HEK293 (cell line): ENCODE measurements around the gene CHKA.

Experiments used
- BCL11A ChIP-seq: fragments of 450-650 bp; formaldehyde crosslinking; IDR thresholded peaks from 2 replicates; pipeline ENCODE4 v1.5.1; 2016; ENCODE audit warnings: low read depth, missing biosample characterization, missing genetic modification characterization
- MEIS1 ChIP-seq: sonication (generic); formaldehyde crosslinking; IDR thresholded peaks from 2 replicates; pipeline ENCODE4 v1.8.1; 2022; ENCODE audit warnings: missing genetic modification reagents, mild to moderate bottlenecking, borderline replicate concordance
- TCF7L2 ChIP-seq: IDR thresholded peaks from 2 replicates; pipeline ENCODE4 v1.6.1; 2011; ENCODE audit warnings: low read depth, mild to moderate bottlenecking, inconsistent platforms, low read length, moderate library complexity, borderline replicate concordance
- WT1 ChIP-seq: fragments of 450-650 bp; formaldehyde crosslinking; IDR thresholded peaks from 2 replicates; pipeline ENCODE4 v1.5.1; 2016; ENCODE audit warnings: missing biosample characterization, missing genetic modification characterization
- ZNF16 ChIP-seq: fragments of 450-650 bp; formaldehyde crosslinking; IDR thresholded peaks from 2 replicates; pipeline ENCODE4 v1.5.1; 2016; ENCODE audit warnings: low read depth, missing biosample characterization, missing genetic modification characterization
- ZNF274 ChIP-seq, 2 experiments: fragments of 200-500 bp in 1 of 2; fragments of 450-650 bp in 1 of 2; sonication (Bioruptor generic) in 1 of 2; formaldehyde crosslinking in 1 of 2; IDR thresholded peaks; 2 replicates each; pipeline versions ENCODE4 v1.5.1 to v1.6.1; 2014 to 2016; ENCODE audit warnings: borderline replicate concordance in 1 of 2, inconsistent platforms in 1 of 2, low read length in 1 of 2, missing biosample characterization in 1 of 2, missing genetic modification characterization in 1 of 2
- ZNF776 ChIP-seq: fragments of 450-650 bp; formaldehyde crosslinking; IDR thresholded peaks from 2 replicates; pipeline ENCODE4 v1.5.0; 2017; ENCODE audit warnings: missing biosample characterization, missing genetic modification characterization, borderline replicate concordance
- TF ChIP-seq, protein P1 (sequence below): fragments of 450-650 bp; formaldehyde crosslinking; IDR thresholded peaks from 2 replicates; pipeline ENCODE4 v1.5.1; 2016; ENCODE audit warnings: missing biosample characterization, missing genetic modification characterization
- TF ChIP-seq, protein P2 (sequence below): fragments of 450-650 bp; formaldehyde crosslinking; IDR thresholded peaks from 2 replicates; pipeline ENCODE4 v1.5.1; 2016; ENCODE audit warnings: missing biosample characterization, missing genetic modification characterization
- TF ChIP-seq, protein P3 (sequence below): fragments of 450-650 bp; IDR thresholded peaks from 2 replicates; pipeline ENCODE4 v1.5.1; 2018; ENCODE audit warnings: missing biosample characterization, mild to moderate bottlenecking, missing genetic modification characterization
- TF ChIP-seq, protein P4 (sequence below): fragments of 450-650 bp; formaldehyde crosslinking; IDR thresholded peaks from 2 replicates; pipeline ENCODE4 v1.5.1; 2017; ENCODE audit warnings: missing biosample characterization, missing genetic modification characterization
- TF ChIP-seq, protein P5 (sequence below): fragments of 450-650 bp; formaldehyde crosslinking; IDR thresholded peaks from 2 replicates; pipeline ENCODE4 v1.5.1; 2017; ENCODE audit warnings: missing biosample characterization, missing genetic modification characterization
- TF ChIP-seq, protein P6 (sequence below): fragments of 450-650 bp; formaldehyde crosslinking; IDR thresholded peaks from 2 replicates; pipeline ENCODE4 v1.5.1; 2016; ENCODE audit warnings: missing biosample characterization, missing genetic modification characterization

DNA sequence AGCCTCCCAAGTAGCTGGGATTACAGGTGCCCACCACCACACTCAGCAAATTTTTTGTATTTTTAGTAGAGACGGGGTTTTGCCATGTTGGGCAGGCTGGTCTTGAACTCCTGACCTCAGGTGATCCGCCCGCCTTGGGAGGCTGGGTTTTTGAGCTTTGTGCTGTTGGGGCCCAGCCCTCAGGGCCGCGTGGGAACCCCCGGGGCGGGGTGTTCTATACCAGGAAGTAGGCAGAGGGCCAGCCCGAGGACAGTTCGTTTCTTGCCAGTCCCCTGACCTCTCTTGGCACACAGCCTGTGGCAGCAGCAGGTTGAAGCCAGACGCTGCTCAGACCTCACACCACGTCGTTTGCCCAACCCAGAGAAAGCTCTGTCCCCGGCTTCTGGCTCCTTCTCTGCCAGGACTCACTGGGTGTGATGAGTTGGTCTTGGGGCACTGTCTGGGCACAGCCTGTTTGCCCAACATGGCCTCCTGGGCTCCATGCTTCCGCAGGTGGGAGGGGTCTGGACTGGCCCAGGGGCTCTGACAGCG is 24.9 kb upstream of the CHKA start:
- TF ChIP-seq, protein P1, sequence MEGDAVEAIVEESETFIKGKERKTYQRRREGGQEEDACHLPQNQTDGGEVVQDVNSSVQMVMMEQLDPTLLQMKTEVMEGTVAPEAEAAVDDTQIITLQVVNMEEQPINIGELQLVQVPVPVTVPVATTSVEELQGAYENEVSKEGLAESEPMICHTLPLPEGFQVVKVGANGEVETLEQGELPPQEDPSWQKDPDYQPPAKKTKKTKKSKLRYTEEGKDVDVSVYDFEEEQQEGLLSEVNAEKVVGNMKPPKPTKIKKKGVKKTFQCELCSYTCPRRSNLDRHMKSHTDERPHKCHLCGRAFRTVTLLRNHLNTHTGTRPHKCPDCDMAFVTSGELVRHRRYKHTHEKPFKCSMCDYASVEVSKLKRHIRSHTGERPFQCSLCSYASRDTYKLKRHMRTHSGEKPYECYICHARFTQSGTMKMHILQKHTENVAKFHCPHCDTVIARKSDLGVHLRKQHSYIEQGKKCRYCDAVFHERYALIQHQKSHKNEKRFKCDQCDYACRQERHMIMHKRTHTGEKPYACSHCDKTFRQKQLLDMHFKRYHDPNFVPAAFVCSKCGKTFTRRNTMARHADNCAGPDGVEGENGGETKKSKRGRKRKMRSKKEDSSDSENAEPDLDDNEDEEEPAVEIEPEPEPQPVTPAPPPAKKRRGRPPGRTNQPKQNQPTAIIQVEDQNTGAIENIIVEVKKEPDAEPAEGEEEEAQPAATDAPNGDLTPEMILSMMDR (tag by site-specific recombination), result no peak
- TF ChIP-seq MEIS1 (no peak), ZNF16 (tag by site-specific recombination) (no peak), ZNF274 (IDR thresholded peaks at IDR 0.05; ENCODE audit: low read length) (no peak), ZNF274 (tag by site-specific recombination; IDR thresholded peaks at IDR 0.05; ENCODE audit: borderline replicate concordance) (no peak), TCF7L2 (no peak), ZNF776 (no peak), WT1 (tag by site-specific recombination) (no peak), BCL11A (tag by site-specific recombination) (no peak)
- TF ChIP-seq, protein P2, sequence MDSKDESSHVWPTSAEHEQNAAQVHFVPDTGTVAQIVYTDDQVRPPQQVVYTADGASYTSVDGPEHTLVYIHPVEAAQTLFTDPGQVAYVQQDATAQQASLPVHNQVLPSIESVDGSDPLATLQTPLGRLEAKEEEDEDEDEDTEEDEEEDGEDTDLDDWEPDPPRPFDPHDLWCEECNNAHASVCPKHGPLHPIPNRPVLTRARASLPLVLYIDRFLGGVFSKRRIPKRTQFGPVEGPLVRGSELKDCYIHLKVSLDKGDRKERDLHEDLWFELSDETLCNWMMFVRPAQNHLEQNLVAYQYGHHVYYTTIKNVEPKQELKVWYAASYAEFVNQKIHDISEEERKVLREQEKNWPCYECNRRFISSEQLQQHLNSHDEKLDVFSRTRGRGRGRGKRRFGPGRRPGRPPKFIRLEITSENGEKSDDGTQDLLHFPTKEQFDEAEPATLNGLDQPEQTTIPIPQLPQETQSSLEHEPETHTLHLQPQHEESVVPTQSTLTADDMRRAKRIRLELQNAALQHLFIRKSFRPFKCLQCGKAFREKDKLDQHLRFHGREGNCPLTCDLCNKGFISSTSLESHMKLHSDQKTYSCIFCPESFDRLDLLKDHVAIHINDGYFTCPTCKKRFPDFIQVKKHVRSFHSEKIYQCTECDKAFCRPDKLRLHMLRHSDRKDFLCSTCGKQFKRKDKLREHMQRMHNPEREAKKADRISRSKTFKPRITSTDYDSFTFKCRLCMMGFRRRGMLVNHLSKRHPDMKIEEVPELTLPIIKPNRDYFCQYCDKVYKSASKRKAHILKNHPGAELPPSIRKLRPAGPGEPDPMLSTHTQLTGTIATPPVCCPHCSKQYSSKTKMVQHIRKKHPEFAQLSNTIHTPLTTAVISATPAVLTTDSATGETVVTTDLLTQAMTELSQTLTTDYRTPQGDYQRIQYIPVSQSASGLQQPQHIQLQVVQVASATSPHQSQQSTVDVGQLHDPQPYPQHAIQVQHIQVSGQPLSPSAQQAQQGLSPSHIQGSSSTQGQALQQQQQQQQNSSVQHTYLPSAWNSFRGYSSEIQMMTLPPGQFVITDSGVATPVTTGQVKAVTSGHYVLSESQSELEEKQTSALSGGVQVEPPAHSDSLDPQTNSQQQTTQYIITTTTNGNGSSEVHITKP (tag by site-specific recombination), result no peak
- TF ChIP-seq, protein P3, sequence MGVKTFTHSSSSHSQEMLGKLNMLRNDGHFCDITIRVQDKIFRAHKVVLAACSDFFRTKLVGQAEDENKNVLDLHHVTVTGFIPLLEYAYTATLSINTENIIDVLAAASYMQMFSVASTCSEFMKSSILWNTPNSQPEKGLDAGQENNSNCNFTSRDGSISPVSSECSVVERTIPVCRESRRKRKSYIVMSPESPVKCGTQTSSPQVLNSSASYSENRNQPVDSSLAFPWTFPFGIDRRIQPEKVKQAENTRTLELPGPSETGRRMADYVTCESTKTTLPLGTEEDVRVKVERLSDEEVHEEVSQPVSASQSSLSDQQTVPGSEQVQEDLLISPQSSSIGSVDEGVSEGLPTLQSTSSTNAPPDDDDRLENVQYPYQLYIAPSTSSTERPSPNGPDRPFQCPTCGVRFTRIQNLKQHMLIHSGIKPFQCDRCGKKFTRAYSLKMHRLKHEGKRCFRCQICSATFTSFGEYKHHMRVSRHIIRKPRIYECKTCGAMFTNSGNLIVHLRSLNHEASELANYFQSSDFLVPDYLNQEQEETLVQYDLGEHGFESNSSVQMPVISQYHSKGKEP (tag by site-specific recombination), result no peak
- TF ChIP-seq, protein P4, sequence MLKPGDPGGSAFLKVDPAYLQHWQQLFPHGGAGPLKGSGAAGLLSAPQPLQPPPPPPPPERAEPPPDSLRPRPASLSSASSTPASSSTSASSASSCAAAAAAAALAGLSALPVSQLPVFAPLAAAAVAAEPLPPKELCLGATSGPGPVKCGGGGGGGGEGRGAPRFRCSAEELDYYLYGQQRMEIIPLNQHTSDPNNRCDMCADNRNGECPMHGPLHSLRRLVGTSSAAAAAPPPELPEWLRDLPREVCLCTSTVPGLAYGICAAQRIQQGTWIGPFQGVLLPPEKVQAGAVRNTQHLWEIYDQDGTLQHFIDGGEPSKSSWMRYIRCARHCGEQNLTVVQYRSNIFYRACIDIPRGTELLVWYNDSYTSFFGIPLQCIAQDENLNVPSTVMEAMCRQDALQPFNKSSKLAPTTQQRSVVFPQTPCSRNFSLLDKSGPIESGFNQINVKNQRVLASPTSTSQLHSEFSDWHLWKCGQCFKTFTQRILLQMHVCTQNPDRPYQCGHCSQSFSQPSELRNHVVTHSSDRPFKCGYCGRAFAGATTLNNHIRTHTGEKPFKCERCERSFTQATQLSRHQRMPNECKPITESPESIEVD (tag by site-specific recombination), result no peak
- TF ChIP-seq, protein P5, sequence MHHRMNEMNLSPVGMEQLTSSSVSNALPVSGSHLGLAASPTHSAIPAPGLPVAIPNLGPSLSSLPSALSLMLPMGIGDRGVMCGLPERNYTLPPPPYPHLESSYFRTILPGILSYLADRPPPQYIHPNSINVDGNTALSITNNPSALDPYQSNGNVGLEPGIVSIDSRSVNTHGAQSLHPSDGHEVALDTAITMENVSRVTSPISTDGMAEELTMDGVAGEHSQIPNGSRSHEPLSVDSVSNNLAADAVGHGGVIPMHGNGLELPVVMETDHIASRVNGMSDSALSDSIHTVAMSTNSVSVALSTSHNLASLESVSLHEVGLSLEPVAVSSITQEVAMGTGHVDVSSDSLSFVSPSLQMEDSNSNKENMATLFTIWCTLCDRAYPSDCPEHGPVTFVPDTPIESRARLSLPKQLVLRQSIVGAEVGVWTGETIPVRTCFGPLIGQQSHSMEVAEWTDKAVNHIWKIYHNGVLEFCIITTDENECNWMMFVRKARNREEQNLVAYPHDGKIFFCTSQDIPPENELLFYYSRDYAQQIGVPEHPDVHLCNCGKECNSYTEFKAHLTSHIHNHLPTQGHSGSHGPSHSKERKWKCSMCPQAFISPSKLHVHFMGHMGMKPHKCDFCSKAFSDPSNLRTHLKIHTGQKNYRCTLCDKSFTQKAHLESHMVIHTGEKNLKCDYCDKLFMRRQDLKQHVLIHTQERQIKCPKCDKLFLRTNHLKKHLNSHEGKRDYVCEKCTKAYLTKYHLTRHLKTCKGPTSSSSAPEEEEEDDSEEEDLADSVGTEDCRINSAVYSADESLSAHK (tag by site-specific recombination), result no peak
- TF ChIP-seq, protein P6, sequence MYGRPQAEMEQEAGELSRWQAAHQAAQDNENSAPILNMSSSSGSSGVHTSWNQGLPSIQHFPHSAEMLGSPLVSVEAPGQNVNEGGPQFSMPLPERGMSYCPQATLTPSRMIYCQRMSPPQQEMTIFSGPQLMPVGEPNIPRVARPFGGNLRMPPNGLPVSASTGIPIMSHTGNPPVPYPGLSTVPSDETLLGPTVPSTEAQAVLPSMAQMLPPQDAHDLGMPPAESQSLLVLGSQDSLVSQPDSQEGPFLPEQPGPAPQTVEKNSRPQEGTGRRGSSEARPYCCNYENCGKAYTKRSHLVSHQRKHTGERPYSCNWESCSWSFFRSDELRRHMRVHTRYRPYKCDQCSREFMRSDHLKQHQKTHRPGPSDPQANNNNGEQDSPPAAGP, result no peak
